ENCODE data around the gene HDAC9. TPM values are rescaled to one million over a fixed set of nuclear protein-coding genes. Genes with fewer than 3 reads are reported as not detected.

Gene HDAC9
- total RNA-seq, 4 donors from 2014 or later = 54.8 to 96.2 (median 87.2) TPM

- no peak for DNase-seq
- intact Hi-C loops (cut with DNase I; ENCODE audit: low total_unique reads) = no loop called here
- TF ChIP-seq POLR2A (IDR thresholded peaks at IDR 0.05) = no peak
- TF ChIP-seq, protein P1, sequence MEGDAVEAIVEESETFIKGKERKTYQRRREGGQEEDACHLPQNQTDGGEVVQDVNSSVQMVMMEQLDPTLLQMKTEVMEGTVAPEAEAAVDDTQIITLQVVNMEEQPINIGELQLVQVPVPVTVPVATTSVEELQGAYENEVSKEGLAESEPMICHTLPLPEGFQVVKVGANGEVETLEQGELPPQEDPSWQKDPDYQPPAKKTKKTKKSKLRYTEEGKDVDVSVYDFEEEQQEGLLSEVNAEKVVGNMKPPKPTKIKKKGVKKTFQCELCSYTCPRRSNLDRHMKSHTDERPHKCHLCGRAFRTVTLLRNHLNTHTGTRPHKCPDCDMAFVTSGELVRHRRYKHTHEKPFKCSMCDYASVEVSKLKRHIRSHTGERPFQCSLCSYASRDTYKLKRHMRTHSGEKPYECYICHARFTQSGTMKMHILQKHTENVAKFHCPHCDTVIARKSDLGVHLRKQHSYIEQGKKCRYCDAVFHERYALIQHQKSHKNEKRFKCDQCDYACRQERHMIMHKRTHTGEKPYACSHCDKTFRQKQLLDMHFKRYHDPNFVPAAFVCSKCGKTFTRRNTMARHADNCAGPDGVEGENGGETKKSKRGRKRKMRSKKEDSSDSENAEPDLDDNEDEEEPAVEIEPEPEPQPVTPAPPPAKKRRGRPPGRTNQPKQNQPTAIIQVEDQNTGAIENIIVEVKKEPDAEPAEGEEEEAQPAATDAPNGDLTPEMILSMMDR (IDR thresholded peaks at IDR 0.05) = no peak
- Histone ChIP-seq H3K4me3 (no peak overlapping the region), H3K9me3 (no peaks in the 10 kb centered on the region), H3K4me1 (peaks cover 0 to 4% of the 10 kb centered on the region in 2 donors), H3K27ac (no peak overlapping the region), H3K36me3 (no peaks in the 10 kb centered on the region), H3K27me3 (no peaks in the 10 kb centered on the region)
Measured at GRCh38 chr7:18538554-18539250, 43.2 kb downstream of the HDAC9 start.

GRCh38 chr7:18540396-18540795 is 44.8 kb downstream of the HDAC9 start:
- H3K4me1 ChIP-seq = peaks cover 0 to 4% of the 10 kb centered on the region in 2 donors
- H3K27ac ChIP-seq = peak overlapping the region; percentile 53 to 64
- intact Hi-C loops (cut with DNase I; ENCODE audit: low total_unique reads) = no loop called here
- H3K36me3 ChIP-seq = no peaks in the 10 kb centered on the region
- TF ChIP-seq, protein P1 (IDR thresholded peaks at IDR 0.05) = no peak
- TF ChIP-seq POLR2A (IDR thresholded peaks at IDR 0.05) = no peak
- no peaks in the 10 kb centered on the region for H3K9me3 ChIP-seq
- no peaks in the 10 kb centered on the region for H3K27me3 ChIP-seq
- no peak overlapping the region for H3K4me3 ChIP-seq
- DNase-seq = no peak

DNA sequence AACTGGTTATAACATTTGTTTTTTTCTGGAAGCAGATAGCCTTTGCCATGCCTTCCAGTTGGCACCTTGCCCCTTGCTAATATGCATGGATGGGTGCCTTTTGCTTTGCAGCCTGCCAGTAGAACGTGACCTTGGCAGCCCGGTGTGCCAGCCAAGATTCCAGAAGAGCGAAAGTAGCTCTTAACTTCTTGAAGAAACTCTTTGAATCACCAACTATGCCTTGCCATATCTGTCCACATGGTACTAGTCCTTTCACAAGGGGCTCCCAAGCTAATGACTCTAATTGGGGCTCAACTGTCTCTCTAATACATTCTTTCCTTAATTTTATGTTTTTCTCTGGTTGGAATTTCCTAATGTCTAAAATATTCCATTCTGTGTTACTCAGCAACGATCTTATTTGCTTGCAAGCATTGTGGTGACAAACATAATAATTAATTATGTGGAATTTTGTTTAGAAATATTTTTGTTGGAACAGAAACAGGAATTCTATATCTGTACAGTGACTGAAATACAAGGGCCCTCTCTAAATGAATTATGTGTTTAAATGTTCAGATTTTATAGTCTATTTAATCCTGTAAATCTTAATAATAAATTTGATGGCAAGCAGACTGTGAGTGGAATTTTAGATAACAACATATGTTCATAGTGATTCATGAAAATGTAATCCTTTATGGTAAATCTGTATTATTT is 45.8 kb downstream of the HDAC9 start:
- TF ChIP-seq POLR2A (IDR thresholded peaks at IDR 0.05) = no peak
- TF ChIP-seq, protein P1 (IDR thresholded peaks at IDR 0.05) = no peak
- H3K4me1 ChIP-seq = peaks cover 0 to 4% of the 10 kb centered on the region in 2 donors
- no peaks in the 10 kb centered on the region for H3K27me3 ChIP-seq
- no peaks in the 10 kb centered on the region for H3K36me3 ChIP-seq
- peak; percentile 41 to 48 for DNase-seq
- no peak overlapping the region for H3K4me3 ChIP-seq
- H3K9me3 ChIP-seq = no peaks in the 10 kb centered on the region
- H3K27ac ChIP-seq = peak overlapping the region; percentile 53 to 64
- intact Hi-C loops (cut with DNase I; ENCODE audit: low total_unique reads) = no loop called here

- peaks cover 0 to 4% of the 10 kb centered on the region in 2 donors for H3K4me1 ChIP-seq
- peak overlapping the region; percentile 53 to 64 for H3K27ac ChIP-seq
- no peak for TF ChIP-seq POLR2A (IDR thresholded peaks at IDR 0.05)
- TF ChIP-seq, protein P1 (IDR thresholded peaks at IDR 0.05) = no peak
- no peak overlapping the region for H3K4me3 ChIP-seq
- H3K9me3 ChIP-seq = no peaks in the 10 kb centered on the region
- DNase-seq = no peak
- H3K36me3 ChIP-seq = no peaks in the 10 kb centered on the region
- intact Hi-C loops (cut with DNase I; ENCODE audit: low total_unique reads) = no loop called here
- no peaks in the 10 kb centered on the region for H3K27me3 ChIP-seq
Measured at GRCh38 chr7:18541871-18542212, 46.3 kb downstream of the HDAC9 start.

GRCh38 chr7:18546576-18546975 is 51.0 kb downstream of the HDAC9 start:
- H3K9me3 ChIP-seq = no peaks in the 10 kb centered on the region
- TF ChIP-seq, protein P1 (IDR thresholded peaks at IDR 0.05) = no peak
- no peak for TF ChIP-seq POLR2A (IDR thresholded peaks at IDR 0.05)
- H3K36me3 ChIP-seq = no peaks in the 10 kb centered on the region
- H3K27ac ChIP-seq = no peak overlapping the region
- intact Hi-C loops (cut with DNase I; ENCODE audit: low total_unique reads) = no loop called here
- DNase-seq = no peak
- no peak overlapping the region for H3K4me3 ChIP-seq
- no peaks in the 10 kb centered on the region for H3K27me3 ChIP-seq
- no peaks in the 10 kb centered on the region for H3K4me1 ChIP-seq
